Gastrocnemius medialis (tissue), 4 donors: ENCODE data around the gene TGFBR3L. TPM values are rescaled to one million over a fixed set of nuclear protein-coding genes. Genes with fewer than 3 reads are reported as not detected.

Source experiments
- ATAC-seq, 2 donors: fragments of 150-250 bp; one replicate each; pipeline ENCODE4 v1.9.1; 2016
- DNase-seq, 2 donors: peaks; one replicate each; pipeline ENCODE4 v3.0.0-alpha.2; 2019
- H3K27ac ChIP-seq, 4 donors: fragments of 200-600 bp; sonication (generic); 1 replicate in 1 of 4; 2 replicates in 3 of 4; pipeline ENCODE4 v1.5.1; 2016 to 2018; ENCODE audit warnings: mild to moderate bottlenecking in 2 of 4, moderate library complexity in 1 of 4
- H3K27me3 ChIP-seq, 3 donors: fragments of 200-600 bp; sonication (generic) in 2 of 3; 1 replicate in 1 of 3; 2 replicates in 2 of 3; pipeline versions ENCODE4 v1.5.1 to v1.6.0; 2016 to 2019; ENCODE audit warnings: mild to moderate bottlenecking in 1 of 3, moderate library complexity in 1 of 3
- H3K36me3 ChIP-seq, 2 donors: fragments of 200-600 bp; sonication (generic) in 1 of 2; one replicate each; pipeline ENCODE4 v1.5.1; 2017 to 2018
- H3K4me1 ChIP-seq, 2 donors: fragments of 200-600 bp; sonication (generic) in 1 of 2; one replicate each; pipeline ENCODE4 v1.5.1; 2016 to 2017; ENCODE audit warnings: mild to moderate bottlenecking in 2 of 2
- H3K4me3 ChIP-seq, 4 donors: fragments of 200-600 bp; sonication (generic) in 3 of 4; 1 replicate in 1 of 4; 2 replicates in 3 of 4; pipeline ENCODE4 v1.5.1; 2016 to 2019; ENCODE audit warnings: mild to moderate bottlenecking in 2 of 4
- H3K9me3 ChIP-seq, 3 donors: fragments of 200-600 bp; sonication (generic) in 2 of 3; 1 replicate in 1 of 3; 2 replicates in 2 of 3; pipeline ENCODE4 v1.5.1; 2016 to 2019
- POLR2A ChIP-seq, 2 donors: fragments of 450-650 bp; IDR thresholded peaks; one replicate each; pipeline ENCODE4 v1.6.1; 2017; ENCODE audit warnings: antibody characterized with exemption in 2 of 2, mild to moderate bottlenecking in 2 of 2, moderate library complexity in 2 of 2
- in situ Hi-C, 4 donors: fragments of 200-750 bp; cut with MboI; loops; one replicate each; pipeline versions ENCODE4 v1.15.0 to v1.8.0; 2017; ENCODE audit warnings: low sequenced_read_pairs in 4 of 4
- intact Hi-C: fragments of 100-400 bp; cut with DNase I; formaldehyde crosslinking; loops from one replicate; pipeline ENCODE4 v1.15.1; 2023; ENCODE audit warnings: low total_unique reads
- total RNA-seq, 4 donors: library from RNA; depleted of rRNA; stranded (reverse); fragments of >200 nt; gene quantifications; one replicate each; pipeline versions ENCODE4 v1.1.0 to v1.2.3, GENCODE V29; 2016
- TF ChIP-seq, protein P1 (sequence below), 5 experiments: fragments of 450-650 bp in 3 of 5; fragments of 200-600 bp in 2 of 5; sonication (generic) in 2 of 5; IDR thresholded peaks in 4 of 5; conservative IDR thresholded peaks in 1 of 5; 1 replicate in 4 of 5; 2 replicates in 1 of 5; pipeline ENCODE4 v1.5.1; 2016 to 2019; ENCODE audit warnings: antibody characterized with exemption in 5 of 5, mild to moderate bottlenecking in 3 of 5, moderate library complexity in 3 of 5

Gene TGFBR3L
- total RNA-seq, 4 donors from 2014 or later = 0.62 to 2.6 (median 1.5) TPM; not detected in 1

- Histone ChIP-seq H3K4me1 (peaks cover 10 to 15% of the 10 kb centered on the region in 2 donors), H3K36me3 (no peaks in the 10 kb centered on the region), H3K27ac (no peak overlapping the region), H3K27me3 (peaks cover 2 to 10% (median 7%) of the 10 kb centered on the region in 3 donors), H3K4me3 (no peak overlapping the region), H3K9me3 (no peaks in the 10 kb centered on the region)
- in situ Hi-C loops (no loop called here), intact Hi-C loops (no loop called here)
- TF ChIP-seq, protein P1, sequence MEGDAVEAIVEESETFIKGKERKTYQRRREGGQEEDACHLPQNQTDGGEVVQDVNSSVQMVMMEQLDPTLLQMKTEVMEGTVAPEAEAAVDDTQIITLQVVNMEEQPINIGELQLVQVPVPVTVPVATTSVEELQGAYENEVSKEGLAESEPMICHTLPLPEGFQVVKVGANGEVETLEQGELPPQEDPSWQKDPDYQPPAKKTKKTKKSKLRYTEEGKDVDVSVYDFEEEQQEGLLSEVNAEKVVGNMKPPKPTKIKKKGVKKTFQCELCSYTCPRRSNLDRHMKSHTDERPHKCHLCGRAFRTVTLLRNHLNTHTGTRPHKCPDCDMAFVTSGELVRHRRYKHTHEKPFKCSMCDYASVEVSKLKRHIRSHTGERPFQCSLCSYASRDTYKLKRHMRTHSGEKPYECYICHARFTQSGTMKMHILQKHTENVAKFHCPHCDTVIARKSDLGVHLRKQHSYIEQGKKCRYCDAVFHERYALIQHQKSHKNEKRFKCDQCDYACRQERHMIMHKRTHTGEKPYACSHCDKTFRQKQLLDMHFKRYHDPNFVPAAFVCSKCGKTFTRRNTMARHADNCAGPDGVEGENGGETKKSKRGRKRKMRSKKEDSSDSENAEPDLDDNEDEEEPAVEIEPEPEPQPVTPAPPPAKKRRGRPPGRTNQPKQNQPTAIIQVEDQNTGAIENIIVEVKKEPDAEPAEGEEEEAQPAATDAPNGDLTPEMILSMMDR (IDR thresholded peaks at IDR 0.05 in 4 of 5, conservative IDR thresholded peaks at IDR 0.05 in 1 of 5) = no peak
- no peak for TF ChIP-seq POLR2A (IDR thresholded peaks at IDR 0.05)
- ATAC-seq (no peak), DNase-seq (no peak)
Measured at GRCh38 chr19:7898967-7899366, 15.7 kb upstream of the TGFBR3L start.

DNA sequence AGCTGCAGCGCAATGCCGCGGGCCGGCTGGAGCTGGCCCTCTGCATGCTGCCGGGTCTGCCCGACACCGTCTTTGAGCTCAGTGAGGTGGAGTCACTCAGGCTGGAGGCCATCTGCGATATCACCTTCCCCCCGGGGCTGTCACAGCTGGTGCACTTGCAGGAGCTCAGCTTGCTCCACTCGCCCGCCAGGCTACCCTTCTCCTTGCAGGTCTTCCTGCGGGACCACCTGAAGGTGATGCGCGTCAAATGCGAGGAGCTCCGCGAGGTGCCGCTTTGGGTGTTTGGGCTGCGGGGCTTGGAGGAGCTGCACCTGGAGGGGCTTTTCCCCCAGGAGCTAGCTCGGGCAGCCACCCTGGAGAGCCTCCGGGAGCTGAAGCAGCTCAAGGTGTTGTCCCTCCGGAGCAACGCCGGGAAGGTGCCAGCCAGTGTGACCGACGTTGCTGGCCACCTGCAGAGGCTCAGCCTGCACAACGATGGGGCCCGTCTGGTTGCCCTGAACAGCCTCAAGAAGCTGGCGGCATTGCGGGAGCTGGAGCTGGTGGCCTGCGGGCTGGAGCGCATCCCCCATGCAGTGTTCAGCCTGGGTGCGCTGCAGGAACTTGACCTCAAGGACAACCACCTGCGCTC, 14.8 kb upstream of the TGFBR3L start:
- ATAC-seq (no peak), DNase-seq (no peak)
- no peaks in the 10 kb centered on the region for H3K36me3 ChIP-seq
- intact Hi-C loops = loop anchor here (10.0 kb wide), 1 partner anchor 615 kb away; the partner anchor contains the start of gene ZNF414
- in situ Hi-C loops = no loop called here
- no peak overlapping the region for H3K27ac ChIP-seq
- no peaks in the 10 kb centered on the region for H3K9me3 ChIP-seq
- no peak overlapping the region for H3K4me3 ChIP-seq
- H3K27me3 ChIP-seq = peaks cover 0 to 2% (median 0%) of the 10 kb centered on the region in 3 donors
- H3K4me1 ChIP-seq = peaks cover 15 to 21% of the 10 kb centered on the region in 2 donors
- no peak for TF ChIP-seq POLR2A (IDR thresholded peaks at IDR 0.05)
- TF ChIP-seq, protein P1 (IDR thresholded peaks at IDR 0.05 in 4 of 5, conservative IDR thresholded peaks at IDR 0.05 in 1 of 5) = no peak

- peaks cover 21 to 27% of the 10 kb centered on the region in 2 donors for H3K4me1 ChIP-seq
- no peak overlapping the region for H3K4me3 ChIP-seq
- no peak for DNase-seq
- in situ Hi-C loops (no loop called here), intact Hi-C loops (loop anchor here (10.0 kb wide), 1 partner anchor 614 kb away; the partner anchor contains the start of gene ZNF414)
- no peaks in the 10 kb centered on the region for H3K27me3 ChIP-seq
- H3K9me3 ChIP-seq = no peaks in the 10 kb centered on the region
- H3K36me3 ChIP-seq = peaks cover 0 to 2% of the 10 kb centered on the region in 2 donors
- no peak overlapping the region for H3K27ac ChIP-seq
- ATAC-seq = no peak
- TF ChIP-seq, protein P1 (IDR thresholded peaks at IDR 0.05 in 4 of 5, conservative IDR thresholded peaks at IDR 0.05 in 1 of 5) = no peak
- TF ChIP-seq POLR2A (IDR thresholded peaks at IDR 0.05) = no peak
Measured at GRCh38 chr19:7900401-7900870, 14.2 kb upstream of the TGFBR3L start.

GRCh38 chr19:7900931-7901330, 13.7 kb upstream of the TGFBR3L start:
- no peak for DNase-seq
- in situ Hi-C loops = no loop called here
- intact Hi-C loops = loop anchor here (10.0 kb wide), 1 partner anchor 614 kb away; the partner anchor contains the start of gene ZNF414

More at GRCh38 chr19:7900931-7901330, 13.7 kb upstream of the TGFBR3L start:
- no peak overlapping the region for H3K27ac ChIP-seq
- no peak for ATAC-seq
- TF ChIP-seq POLR2A (IDR thresholded peaks at IDR 0.05) = no peak
- TF ChIP-seq, protein P1 (IDR thresholded peaks at IDR 0.05 in 4 of 5, conservative IDR thresholded peaks at IDR 0.05 in 1 of 5) = no peak
- H3K36me3 ChIP-seq = peaks cover 0 to 7% of the 10 kb centered on the region in 2 donors
- no peaks in the 10 kb centered on the region for H3K27me3 ChIP-seq
- no peaks in the 10 kb centered on the region for H3K9me3 ChIP-seq
- H3K4me3 ChIP-seq = no peak overlapping the region
- H3K4me1 ChIP-seq = peaks cover 22 to 30% of the 10 kb centered on the region in 2 donors
